Kidney epithelial cell (primary cell): Measurements from ENCODE around the gene IGF2BP2. TPM values are rescaled to one million over a fixed set of nuclear protein-coding genes. Genes with fewer than 3 reads are reported as not detected.
"Not testable (repeated sequence)": the region's sequence is repeated elsewhere in the genome, so short reads cannot be mapped to it uniquely, and the experiment has no call there.

Experiments
- DNase-seq: peaks from one replicate; pipeline ENCODE4 v3.0.0-alpha.2; 2010; ENCODE audit warnings: low read depth
- H3K27me3 ChIP-seq: 2 replicates; pipeline ENCODE4 v1.6.0; 2011; ENCODE audit warnings: low read length; ENCODE audit not compliant: control insufficient read depth, insufficient read depth
- H3K36me3 ChIP-seq: 2 replicates; pipeline ENCODE4 v1.5.1; 2011; ENCODE audit warnings: low read length; ENCODE audit not compliant: control insufficient read depth, insufficient read depth
- H3K4me3 ChIP-seq: 2 replicates; pipeline ENCODE4 v1.5.1; 2011; ENCODE audit warnings: low read depth, mild to moderate bottlenecking, control low read depth, low read length
- CTCF ChIP-seq: IDR thresholded peaks from 2 replicates; pipeline ENCODE4 v1.5.1; 2011; ENCODE audit warnings: mild to moderate bottlenecking, moderate library complexity, low read length, control low read depth, inconsistent platforms; ENCODE audit not compliant: insufficient read depth, poor library complexity, severe bottlenecking
- total RNA-seq: library from RNA; depleted of rRNA; stranded (reverse); fragments of >200 nt; gene quantifications from 2 replicates; pipeline ENCODE4 v1.2.3, GENCODE V29; 2015

The IGF2BP2 gene
- total RNA-seq, 1 donor from 2014 or later, result 77.0 TPM

DNA sequence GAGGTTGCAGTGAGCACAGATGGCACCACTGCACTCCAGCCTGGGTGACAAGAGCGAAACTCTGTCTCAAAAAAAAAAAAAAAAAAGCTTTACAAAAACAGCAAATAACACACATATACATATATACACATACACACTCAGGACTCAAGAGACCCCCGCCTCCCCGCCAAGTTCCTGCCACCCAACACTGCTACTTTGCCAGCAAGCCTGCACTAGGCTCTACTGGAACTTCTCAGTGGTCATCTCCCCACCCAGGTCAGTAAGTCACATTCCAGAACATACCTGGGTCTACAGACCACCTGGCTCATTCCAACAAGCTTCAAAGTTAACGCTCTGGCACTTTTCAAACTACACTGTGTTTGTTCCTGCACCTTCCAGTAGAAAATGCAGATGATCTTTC is 176.4 kb downstream of the IGF2BP2 start:
- Histone ChIP-seq H3K27me3 (no peaks in the 10 kb centered on the region), H3K4me3 (no peak overlapping the region), H3K36me3 (peaks cover 6% of the 10 kb centered on the region)
- DNase-seq, result no peak
- no peak for TF ChIP-seq CTCF

GRCh38 chr3:185647880-185648210 is 177.0 kb downstream of the IGF2BP2 start:
- no peak for TF ChIP-seq CTCF
- Histone ChIP-seq H3K4me3 (no peak overlapping the region), H3K27me3 (no peaks in the 10 kb centered on the region), H3K36me3 (peaks cover 6% of the 10 kb centered on the region)
- no peak for DNase-seq

- no peak for TF ChIP-seq CTCF
These were observed 177.5 kb downstream of the IGF2BP2 start for GRCh38 chr3:185647134-185647879.

GRCh38 chr3:185646382-185647133 is 178.3 kb downstream of the IGF2BP2 start:
- H3K27me3 ChIP-seq, result no peaks in the 10 kb centered on the region
- DNase-seq, result no peak

More at GRCh38 chr3:185647134-185647879, 177.5 kb downstream of the IGF2BP2 start:
- no peak for DNase-seq
- Histone ChIP-seq H3K4me3 (no peak overlapping the region), H3K36me3 (peaks cover 3% of the 10 kb centered on the region), H3K27me3 (no peaks in the 10 kb centered on the region)

GRCh38 chr3:185645596-185646381 is 179.1 kb downstream of the IGF2BP2 start:
- H3K4me3 ChIP-seq, result no peak overlapping the region
- H3K36me3 ChIP-seq, result no peaks in the 10 kb centered on the region
- no peak for TF ChIP-seq CTCF

More at GRCh38 chr3:185646382-185647133, 178.3 kb downstream of the IGF2BP2 start:
- H3K4me3 ChIP-seq, result no peak overlapping the region
- no peaks in the 10 kb centered on the region for H3K36me3 ChIP-seq
- TF ChIP-seq CTCF, result no peak

GRCh38 chr3:185645191-185645590 is 179.7 kb downstream of the IGF2BP2 start:
- not testable (repeated sequence) for H3K27me3 ChIP-seq, DNase-seq, H3K36me3 ChIP-seq, H3K4me3 ChIP-seq

More at GRCh38 chr3:185645596-185646381, 179.1 kb downstream of the IGF2BP2 start:
- DNase-seq, result no peak
- H3K27me3 ChIP-seq, result no peaks in the 10 kb centered on the region
